ENCODE measurements around the gene XRCC5.
"Not testable (repeated sequence)": the region's sequence is repeated elsewhere in the genome, so short reads cannot be mapped to it uniquely, and the experiment has no call there.

Gene XRCC5

DNA sequence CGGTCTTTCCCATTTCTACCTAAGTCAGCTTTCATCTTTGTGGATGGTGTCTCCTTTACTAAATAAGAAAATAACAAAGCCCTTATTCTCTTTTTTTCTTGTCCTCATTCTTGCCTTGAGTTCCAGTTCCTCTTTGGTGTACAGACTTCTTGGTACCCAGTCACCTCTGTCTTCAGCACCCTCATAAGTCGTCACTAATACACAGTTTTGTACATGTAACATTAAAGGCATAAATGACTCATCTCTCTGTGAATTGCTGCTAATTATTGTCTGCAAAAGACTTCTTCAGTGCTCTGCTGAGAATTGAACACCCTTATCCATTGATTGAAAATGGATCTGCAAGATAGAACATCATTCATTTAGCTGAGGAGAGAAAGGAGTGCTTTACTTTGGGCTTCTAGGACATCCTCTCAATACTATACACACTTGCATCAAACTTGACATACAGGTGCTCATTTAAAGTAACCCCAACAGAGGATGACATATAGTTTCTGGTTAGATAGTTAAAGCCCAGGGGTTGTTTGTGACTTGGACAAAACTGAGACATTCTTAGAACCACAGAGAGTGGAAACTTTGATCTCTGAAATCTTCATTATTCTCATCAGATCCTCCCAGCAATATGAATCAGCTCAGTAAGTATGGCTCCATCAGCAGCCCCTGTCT is 97.0 kb downstream of the XRCC5 start:
- Histone ChIP-seq H2AFZ (no peak overlapping the region), H3K36me3 (ENCODE audit: control insufficient read depth, insufficient read depth, low read length) (no peaks in the 10 kb centered on the region), H3K4me3 (ENCODE audit: low read depth, low read length) (no peak overlapping the region), H3K9ac (no peak overlapping the region), H3K4me2 (ENCODE audit: low read length) (no peak overlapping the region), H3K9me3 (ENCODE audit: control insufficient read depth, low read length) (no peaks in the 10 kb centered on the region), H3K4me1 (no peaks in the 10 kb centered on the region), H3K27ac (no peak overlapping the region), H3K79me2 (no peaks in the 10 kb centered on the region), H3K27me3 (ENCODE audit: control insufficient read depth, insufficient read depth, low read length) (no peaks in the 10 kb centered on the region)
- no peak for TF ChIP-seq CTCF (IDR thresholded peaks at IDR 0.05)

DNA sequence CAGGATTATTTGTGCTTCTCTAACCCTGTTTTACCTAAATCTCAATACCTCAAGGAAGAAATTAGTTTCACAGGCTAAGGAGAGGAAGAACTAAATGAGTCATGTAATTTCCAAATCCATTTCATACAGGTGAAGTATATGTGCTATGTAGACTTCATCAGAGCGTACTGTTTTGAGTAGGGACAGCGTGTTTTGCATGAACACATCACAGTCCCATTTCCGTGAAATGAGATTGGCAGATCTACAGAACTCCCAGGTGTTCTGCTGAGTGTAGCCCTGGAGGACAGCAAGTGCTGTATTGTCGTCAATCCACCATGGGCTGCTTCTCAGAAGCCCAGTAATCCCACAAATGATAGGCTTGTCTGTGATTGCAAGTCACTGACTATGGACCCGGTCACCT is 97.7 kb downstream of the XRCC5 start:
- H3K36me3 ChIP-seq (ENCODE audit: control insufficient read depth, insufficient read depth, low read length): no peaks in the 10 kb centered on the region
- no peak for TF ChIP-seq CTCF (IDR thresholded peaks at IDR 0.05)
- no peak overlapping the region for H2AFZ ChIP-seq
- no peaks in the 10 kb centered on the region for H3K27me3 ChIP-seq (ENCODE audit: control insufficient read depth, insufficient read depth, low read length)
- H3K4me1 ChIP-seq: no peaks in the 10 kb centered on the region
- no peak overlapping the region for H3K9ac ChIP-seq
- no peak overlapping the region for H3K27ac ChIP-seq
- no peaks in the 10 kb centered on the region for H3K9me3 ChIP-seq (ENCODE audit: control insufficient read depth, low read length)
- H3K4me3 ChIP-seq (ENCODE audit: low read depth, low read length): no peak overlapping the region
- H3K4me2 ChIP-seq (ENCODE audit: low read length): no peak overlapping the region
- no peaks in the 10 kb centered on the region for H3K79me2 ChIP-seq

- not testable (repeated sequence) for H3K27ac ChIP-seq; H3K4me1 ChIP-seq; H3K4me3 ChIP-seq (ENCODE audit: low read depth, low read length); H2AFZ ChIP-seq; H3K4me2 ChIP-seq (ENCODE audit: low read length); H3K9me3 ChIP-seq (ENCODE audit: control insufficient read depth, low read length); H3K9ac ChIP-seq; H3K27me3 ChIP-seq (ENCODE audit: control insufficient read depth, insufficient read depth, low read length); H3K36me3 ChIP-seq (ENCODE audit: control insufficient read depth, insufficient read depth, low read length); H3K79me2 ChIP-seq
These were observed 99.5 kb downstream of the XRCC5 start for GRCh38 chr2:216208661-216209060.

GRCh38 chr2:216210701-216211540 is 101.8 kb downstream of the XRCC5 start:
- Histone ChIP-seq H3K36me3 (ENCODE audit: control insufficient read depth, insufficient read depth, low read length) (no peaks in the 10 kb centered on the region), H3K9me3 (ENCODE audit: control insufficient read depth, low read length) (no peaks in the 10 kb centered on the region), H3K9ac (no peak overlapping the region), H3K79me2 (no peaks in the 10 kb centered on the region), H3K4me1 (no peaks in the 10 kb centered on the region), H3K27me3 (ENCODE audit: control insufficient read depth, insufficient read depth, low read length) (no peaks in the 10 kb centered on the region), H2AFZ (no peak overlapping the region), H3K4me2 (ENCODE audit: low read length) (no peak overlapping the region), H3K4me3 (ENCODE audit: low read depth, low read length) (no peak overlapping the region), H3K27ac (no peak overlapping the region)
- TF ChIP-seq CTCF (IDR thresholded peaks at IDR 0.05): no peak

- Histone ChIP-seq H3K4me1 (peaks cover 2% of the 10 kb centered on the region), H3K4me3 (ENCODE audit: low read depth, low read length) (no peak overlapping the region), H3K36me3 (ENCODE audit: control insufficient read depth, insufficient read depth, low read length) (no peaks in the 10 kb centered on the region), H3K79me2 (no peaks in the 10 kb centered on the region), H3K27me3 (ENCODE audit: control insufficient read depth, insufficient read depth, low read length) (no peaks in the 10 kb centered on the region), H3K9ac (no peak overlapping the region), H2AFZ (no peak overlapping the region), H3K4me2 (ENCODE audit: low read length) (no peak overlapping the region), H3K9me3 (ENCODE audit: control insufficient read depth, low read length) (no peaks in the 10 kb centered on the region), H3K27ac (no peak overlapping the region)
- TF ChIP-seq CTCF (IDR thresholded peaks at IDR 0.05): no peak
These were observed 102.5 kb downstream of the XRCC5 start for GRCh38 chr2:216211614-216212145.
